K562 (cell line): ENCODE measurements around the gene ATXN1. TPM values are rescaled to one million over a fixed set of nuclear protein-coding genes. Genes with fewer than 3 reads are reported as not detected.

Source experiments
- ATAC-seq: fragments of 200-7000 bp; cut with Tn5 transposase; 3 replicates; pipeline ENCODE4 v1.9.1; 2020; ENCODE audit warnings: moderate library complexity
- BruUV-seq: library from RNA; stranded (reverse); fragments of 400-500 nt; replicated peaks from 2 replicates; lab custom pipeline; 2021; lab: Mats Ljungman, UMichigan
- CTCF ChIA-PET: fragments of 300-600 bp; formaldehyde crosslinking; extraction: SDS; loops from one replicate; lab custom pipeline; 2021; ENCODE audit warnings: low intra/inter-chr PET ratio; lab: Yijun Ruan, JAX
- POLR2A ChIA-PET: fragments of 300-600, 350-650 bp; sonication (Branson Sonifier 250); formaldehyde crosslinking; extraction: SDS; loops from one replicate; lab custom pipeline; 2021; ENCODE audit warnings: antibody characterized with exemption, inconsistent platforms; lab: Yijun Ruan, JAX
- DNase-seq, 4 experiments: peaks; one replicate each; pipeline versions ENCODE4 v3.0.0 to v3.0.0-alpha.2; 2011 to 2018; ENCODE audit warnings: low spot score in 3 of 4, mixed read lengths in 3 of 4; ENCODE audit errors: extremely low read depth in 1 of 4
- FAIRE-seq: peaks from 2 replicates; lab custom pipeline; 2011; peaks lifted over from hg19 to GRCh38; lab: Jason Lieb, UNC
- H2AFZ ChIP-seq: 2 replicates; pipeline ENCODE4 v1.6.0; 2011; ENCODE audit warnings: low read depth, low read length, control low read depth, inconsistent platforms
- H3K27ac ChIP-seq: fragments of 200-600 bp; 3 replicates; pipeline ENCODE4 v1.8.0; 2011; ENCODE audit warnings: low read depth, mild to moderate bottlenecking, control low read depth, inconsistent platforms, low read length, moderate library complexity, mixed read lengths; ENCODE audit errors: extremely low read depth
- H3K27me3 ChIP-seq, 2 experiments: fragments of 300-600 bp in 1 of 2; 2 replicates in 1 of 2; 3 replicates in 1 of 2; pipeline versions ENCODE4 v1.6.0 to v1.8.0; 2011; ENCODE audit warnings: inconsistent platforms in 2 of 2, low read length in 2 of 2, mild to moderate bottlenecking in 1 of 2, mixed read lengths in 1 of 2, moderate library complexity in 1 of 2; ENCODE audit not compliant: control insufficient read depth in 2 of 2, insufficient read depth in 2 of 2
- H3K36me3 ChIP-seq: fragments of 300-600 bp; 3 replicates; pipeline ENCODE4 v1.8.0; 2011; ENCODE audit warnings: mild to moderate bottlenecking, low read length, inconsistent platforms; ENCODE audit not compliant: control insufficient read depth, insufficient read depth
- H3K4me1 ChIP-seq, 2 experiments: fragments of 200-600 bp in 1 of 2; replicated peaks in 1 of 2; 2 replicates in 1 of 2; 3 replicates in 1 of 2; pipeline versions ENCODE4 v1.5.1 to v1.8.0; 2011; ENCODE audit warnings: inconsistent platforms in 2 of 2, low read length in 2 of 2, mild to moderate bottlenecking in 1 of 2, mixed read lengths in 1 of 2, moderate library complexity in 1 of 2; ENCODE audit not compliant: control insufficient read depth in 2 of 2, insufficient read depth in 2 of 2
- H3K4me2 ChIP-seq: 2 replicates; pipeline ENCODE4 v1.6.1; 2011; ENCODE audit warnings: low read length, control low read depth, inconsistent platforms, mixed read lengths; ENCODE audit not compliant: insufficient read depth
- H3K4me3 ChIP-seq: fragments of 200-600 bp; sonication (generic), shearing (Covaris generic); 2 replicates; pipeline ENCODE4 v1.5.1; 2016; ENCODE audit warnings: control low read depth, inconsistent platforms
- H3K79me2 ChIP-seq: fragments of 200-600 bp; 3 replicates; pipeline ENCODE4 v1.8.0; 2011; ENCODE audit warnings: low read length, inconsistent platforms; ENCODE audit not compliant: control insufficient read depth, insufficient read depth
- H3K9ac ChIP-seq, 2 experiments: 2 replicates each; pipeline versions ENCODE4 v1.6.0 to v1.6.1; 2011; ENCODE audit warnings: low read depth in 2 of 2, low read length in 2 of 2, control low read depth in 1 of 2, inconsistent platforms in 1 of 2, mild to moderate bottlenecking in 1 of 2, mixed read lengths in 1 of 2; ENCODE audit not compliant: insufficient read depth in 1 of 2
- H3K9me1 ChIP-seq: one replicate; pipeline ENCODE4 v1.6.0; 2011; ENCODE audit warnings: inconsistent platforms, mild to moderate bottlenecking, low read length, moderate library complexity; ENCODE audit not compliant: control insufficient read depth, insufficient read depth
- H3K9me3 ChIP-seq: replicated peaks from 2 replicates; pipeline ENCODE4 v1.5.1; 2011; ENCODE audit warnings: low read depth, low read length, inconsistent platforms; ENCODE audit not compliant: control insufficient read depth, insufficient read depth
- H4K20me1 ChIP-seq: replicated peaks from 2 replicates; pipeline ENCODE4 v1.6.1; 2011; ENCODE audit warnings: low read length, inconsistent platforms, mixed read lengths; ENCODE audit not compliant: control insufficient read depth, insufficient read depth
- AFF4 ChIP-seq: sonication (generic); formaldehyde crosslinking; IDR thresholded peaks from 2 replicates; pipeline ENCODE4 v1.8.0; 2023; ENCODE audit warnings: mild to moderate bottlenecking, missing genetic modification reagents
- ID3 ChIP-seq, 2 experiments: fragments of 250-450 bp in 1 of 2; fragments of 450-650 bp in 1 of 2; sonication (Bioruptor Pico) in 1 of 2; IDR thresholded peaks; 2 replicates each; pipeline versions ENCODE4 v1.6.1 to v1.8.0; 2016 to 2021; ENCODE audit warnings: mild to moderate bottlenecking in 2 of 2, moderate library complexity in 2 of 2, missing compliant biosample characterization in 1 of 2, missing genetic modification characterization in 1 of 2
- ILK ChIP-seq: fragments of 450-650 bp; IDR thresholded peaks from 2 replicates; pipeline ENCODE4 v1.6.1; 2016; ENCODE audit warnings: missing genetic modification characterization, low read depth, mild to moderate bottlenecking, missing compliant biosample characterization, moderate library complexity, borderline replicate concordance
- IRF2 ChIP-seq: sonication (generic); formaldehyde crosslinking; IDR thresholded peaks from 2 replicates; pipeline ENCODE4 v1.8.1; 2022; ENCODE audit warnings: mild to moderate bottlenecking, missing genetic modification reagents
- MYBL2 ChIP-seq, 2 experiments: fragments of 450-650 bp in 1 of 2; sonication (generic) in 1 of 2; formaldehyde crosslinking in 1 of 2; IDR thresholded peaks; 2 replicates each; pipeline versions ENCODE4 v1.6.1 to v1.8.1; 2017 to 2022; ENCODE audit warnings: borderline replicate concordance in 1 of 2, inconsistent platforms in 1 of 2, low read depth in 1 of 2, mild to moderate bottlenecking in 1 of 2, missing genetic modification reagents in 1 of 2, moderate library complexity in 1 of 2
- PCBP1 ChIP-seq: fragments of 200-400 bp; formaldehyde crosslinking; IDR thresholded peaks from 2 replicates; pipeline ENCODE4 v1.6.1; 2018; ENCODE audit warnings: mild to moderate bottlenecking, low read depth, low read length; ENCODE audit not compliant: poor library complexity, severe bottlenecking
- TAL1 ChIP-seq: fragments of 450-650 bp; IDR thresholded peaks from 2 replicates; pipeline ENCODE4 v1.6.1; 2016; ENCODE audit warnings: mild to moderate bottlenecking
- TFAM ChIP-seq: fragments of 250-450 bp; sonication (Bioruptor Pico); conservative IDR thresholded peaks from 2 replicates; pipeline ENCODE4 v1.5.0; 2021; ENCODE audit warnings: mild to moderate bottlenecking, moderate library complexity
- YY1 ChIP-seq, 3 experiments: IDR thresholded peaks; 2 replicates each; pipeline ENCODE4 v1.6.1; 2011; ENCODE audit warnings: low read length in 2 of 3, mild to moderate bottlenecking in 2 of 3, moderate library complexity in 2 of 3, borderline replicate concordance in 1 of 3, control low read depth in 1 of 3, low read depth in 1 of 3; ENCODE audit not compliant: insufficient read depth in 3 of 3, insufficient replicate concordance in 2 of 3, control insufficient read depth in 1 of 3, insufficient read length in 1 of 3; ENCODE audit errors: extremely low read depth in 1 of 3
- ZBTB26 ChIP-seq: fragments of 450-650 bp; formaldehyde crosslinking; IDR thresholded peaks from 2 replicates; pipeline ENCODE4 v1.4.0; 2022; ENCODE audit warnings: missing genetic modification characterization
- ZNF347 ChIP-seq: fragments of 450-650 bp; formaldehyde crosslinking; IDR thresholded peaks from 2 replicates; pipeline ENCODE4 v1.4.0; 2020; ENCODE audit warnings: low read depth, mild to moderate bottlenecking, moderate library complexity
- WGBS: fragments of 100-300 bp; shearing (Covaris generic); methylation state at CpG from one replicate; pipeline ENCODE4 v1.1.6; 2016; ENCODE audit warnings: low coverage, mixed read lengths; ENCODE audit not compliant: insufficient coverage; ENCODE audit errors: missing lambda C conversion rate; 5-methylcytosine and 5-hydroxymethylcytosine counted together
- in situ Hi-C: fragments of 300-500 bp; cut with MboI; formaldehyde crosslinking; loops from 4 replicates; pipeline ENCODE4 v1.15.0; 2018; ENCODE audit warnings: inconsistent platforms, mixed read lengths
- intact Hi-C: fragments of 100-400 bp; cut with micrococcal nuclease; formaldehyde crosslinking; loops from 2 replicates; pipeline ENCODE4 v1.14.2; 2022
- polyA plus RNA-seq, 8 experiments: library from polyadenylated mRNA; depleted of rRNA in 4 of 8; stranded (reverse) in 5 of 8; unstranded in 3 of 8; fragments of >200 nt; fragmentation: Nextera tagmentation in 2 of 8; fragmentation: Illumina TruSeq in 1 of 8; extraction: Ambion mirVana in 2 of 8; extraction: Trizol in 1 of 8; gene quantifications; 2 replicates each; pipeline versions ENCODE4 v1.2.1 to v1.2.3, GENCODE V29; 2011 to 2014; ENCODE audit warnings: inconsistent platforms in 1 of 8, missing spikeins in 1 of 8
- total RNA-seq, 7 experiments: library from RNA; depleted of rRNA in 6 of 7; stranded (reverse); fragments of >200 nt in 6 of 7; fragmentation: Illumina TruSeq in 2 of 7; extraction: Trizol in 2 of 7; gene quantifications; 2 replicates each; pipeline versions ENCODE4 v1.2.1 to v1.2.3, GENCODE V29; 2011 to 2021; ENCODE audit warnings: low replicate concordance in 1 of 7

Gene ATXN1
- total and polyA plus RNA-seq, 9 of the 15 experiments (the other 6 are each of a cell fraction or from before 2014, with no cell fraction given): under 0.01 to 1.2 (median 0.58) TPM

- Histone ChIP-seq H4K20me1 (no peaks in the 10 kb centered on the region; the same call in 1 of the 2 replicates), H3K79me2 (peaks cover 60% of the 10 kb centered on the region), H3K9ac (peak overlapping the region; percentile 76 to 80; a peak in 3 of 4 replicates), H3K27me3 (no peaks in the 10 kb centered on the region), H3K27ac (peak overlapping the region; percentile 83), H3K4me1 (peaks cover 25 to 40% of the 10 kb centered on the region in 2 experiments), H3K4me3 (peak overlapping the region; percentile 42), H3K9me3 (peaks cover 3% of the 10 kb centered on the region; the same call in 1 of the 2 replicates), H2AFZ (no peak overlapping the region), H3K9me1 (no peaks in the 10 kb centered on the region), H3K36me3 (peaks cover 31% of the 10 kb centered on the region), H3K4me2 (peak overlapping the region; percentile 86)
- TSS peak; percentile 93 for BruUV-seq
- DNase-seq (peak; percentile 79 to 99 (median 88)), FAIRE-seq (peak; percentile 93), ATAC-seq (peak; percentile 80)
- intact Hi-C loops: loop anchor here (1.0 to 5.0 kb wide), 4 partner anchors 26 to 368 kb away; no protein-coding TSS in a partner anchor
- ChIA-PET CTCF (no interaction called here), POLR2A (interaction anchor here (0.6 to 3.8 kb wide), 43 partner anchors 10 to 1607 kb away, joined by 3 to 116 read pairs (median 5); partner anchors contain the start of gene GMPR)
- under 1% methylated on average over 31 of the region's 31 CpGs for WGBS
- in situ Hi-C loops: no loop called here
- TF ChIP-seq ILK (tag) (no peak), ID3 (CRISPR knock-in tag; IDR thresholded peaks at IDR 0.05) (no peak), ID3 (tag; IDR thresholded peaks at IDR 0.05) (peak; percentile 82), YY1 (IDR thresholded peaks at IDR 0.05; ENCODE audit: borderline replicate concordance in 1 of 3, control insufficient read depth in 1 of 3, extremely low read depth in 1 of 3, insufficient read depth in 3 of 3, insufficient read length in 1 of 3, insufficient replicate concordance in 2 of 3, low read depth in 1 of 3, low read length in 2 of 3) (peak in 2 of 3 experiments; percentile 54 to 85), IRF2 (CRISPR knock-in tag) (no peak), ZNF347 (CRISPR knock-in tag) (no peak), PCBP1 (no peak), MYBL2 (IDR thresholded peaks at IDR 0.05; ENCODE audit: low read depth) (no peak; the same call in 1 of the 2 replicates), MYBL2 (CRISPR knock-in tag; IDR thresholded peaks at IDR 0.05; ENCODE audit: borderline replicate concordance) (no peak), TAL1 (no peak), ZBTB26 (CRISPR knock-in tag) (peak; percentile 87; the same call in 1 of the 2 replicates), AFF4 (CRISPR knock-in tag) (peak; percentile 100), TFAM (CRISPR knock-in tag) (no peak)
These were observed 495.6 kb downstream of the ATXN1 start for GRCh38 chr6:16265351-16266341.
